HEK293 (cell line): ENCODE data around the gene ANXA4.

Experiments used
- BCL6B ChIP-seq: fragments of 450-650 bp; formaldehyde crosslinking; IDR thresholded peaks from 2 replicates; pipeline ENCODE4 v1.5.1; 2017; ENCODE audit warnings: missing biosample characterization, missing genetic modification characterization
- HIC1 ChIP-seq: fragments of 450-650 bp; formaldehyde crosslinking; IDR thresholded peaks from 2 replicates; pipeline ENCODE4 v1.5.1; 2016; ENCODE audit warnings: missing biosample characterization, missing genetic modification characterization
- KLF1 ChIP-seq: fragments of 450-650 bp; formaldehyde crosslinking; IDR thresholded peaks from 2 replicates; pipeline ENCODE4 v1.5.1; 2016; ENCODE audit warnings: missing biosample characterization, missing genetic modification characterization
- KLF16 ChIP-seq: fragments of 450-650 bp; formaldehyde crosslinking; IDR thresholded peaks from 2 replicates; pipeline ENCODE4 v1.5.1; 2017; ENCODE audit warnings: missing biosample characterization, missing genetic modification characterization
- KLF7 ChIP-seq: fragments of 450-650 bp; formaldehyde crosslinking; IDR thresholded peaks from 2 replicates; pipeline ENCODE4 v1.5.1; 2016; ENCODE audit warnings: missing biosample characterization, missing genetic modification characterization, borderline replicate concordance
- KLF8 ChIP-seq: fragments of 450-650 bp; formaldehyde crosslinking; IDR thresholded peaks from 2 replicates; pipeline ENCODE4 v1.5.1; 2016; ENCODE audit warnings: missing biosample characterization, missing genetic modification characterization
- PBX3 ChIP-seq: sonication (generic); formaldehyde crosslinking; IDR thresholded peaks from 2 replicates; pipeline ENCODE4 v1.8.1; 2022; ENCODE audit warnings: mild to moderate bottlenecking, moderate library complexity, missing genetic modification reagents
- PRDM10 ChIP-seq: fragments of 450-650 bp; formaldehyde crosslinking; IDR thresholded peaks from 2 replicates; pipeline ENCODE4 v1.5.1; 2016; ENCODE audit warnings: missing biosample characterization, missing genetic modification characterization
- SP2 ChIP-seq: fragments of 450-650 bp; formaldehyde crosslinking; IDR thresholded peaks from 2 replicates; pipeline ENCODE4 v1.5.1; 2016; ENCODE audit warnings: missing biosample characterization, missing genetic modification characterization
- YY1 ChIP-seq: fragments of 450-650 bp; formaldehyde crosslinking; IDR thresholded peaks from 2 replicates; pipeline ENCODE4 v1.5.1; 2018; ENCODE audit warnings: missing biosample characterization, missing genetic modification characterization
- ZBTB26 ChIP-seq: fragments of 450-650 bp; formaldehyde crosslinking; optimal IDR thresholded peaks from 2 replicates; pipeline ENCODE3; 2016; ENCODE audit warnings: missing biosample characterization, mild to moderate bottlenecking, missing genetic modification characterization
- ZEB2 ChIP-seq: fragments of 450-650 bp; formaldehyde crosslinking; IDR thresholded peaks from 2 replicates; pipeline ENCODE4 v1.5.1; 2016; ENCODE audit warnings: missing biosample characterization, missing genetic modification characterization
- ZFHX2 ChIP-seq: fragments of 450-650 bp; formaldehyde crosslinking; conservative IDR thresholded peaks from 2 replicates; pipeline ENCODE4 v1.5.1; 2016; ENCODE audit warnings: missing biosample characterization, missing genetic modification characterization
- ZFP37 ChIP-seq: fragments of 450-650 bp; formaldehyde crosslinking; IDR thresholded peaks from 2 replicates; pipeline ENCODE4 v1.5.1; 2016; ENCODE audit warnings: missing biosample characterization, missing genetic modification characterization
- ZNF138 ChIP-seq: fragments of 450-650 bp; formaldehyde crosslinking; IDR thresholded peaks from 2 replicates; pipeline ENCODE4 v1.5.1; 2016; ENCODE audit warnings: missing biosample characterization, missing genetic modification characterization, borderline replicate concordance
- ZNF223 ChIP-seq: fragments of 450-650 bp; formaldehyde crosslinking; IDR thresholded peaks from 2 replicates; pipeline ENCODE4 v1.5.1; 2016; ENCODE audit warnings: missing biosample characterization, missing genetic modification characterization
- ZNF26 ChIP-seq: fragments of 450-650 bp; formaldehyde crosslinking; IDR thresholded peaks from 2 replicates; pipeline ENCODE4 v1.5.1; 2016; ENCODE audit warnings: missing biosample characterization, missing genetic modification characterization
- ZNF335 ChIP-seq: fragments of 450-650 bp; formaldehyde crosslinking; conservative IDR thresholded peaks from 2 replicates; pipeline ENCODE4 v1.5.1; 2016; ENCODE audit warnings: missing biosample characterization, missing genetic modification characterization
- ZNF423 ChIP-seq: fragments of 450-650 bp; formaldehyde crosslinking; IDR thresholded peaks from 2 replicates; pipeline ENCODE4 v1.5.1; 2016; ENCODE audit warnings: missing biosample characterization, missing genetic modification characterization
- ZNF501 ChIP-seq: fragments of 450-650 bp; formaldehyde crosslinking; IDR thresholded peaks from 2 replicates; pipeline ENCODE4 v1.5.1; 2016; ENCODE audit warnings: missing biosample characterization, missing genetic modification characterization
- ZNF510 ChIP-seq: fragments of 450-650 bp; formaldehyde crosslinking; IDR thresholded peaks from 2 replicates; pipeline ENCODE4 v1.5.1; 2018; ENCODE audit warnings: mild to moderate bottlenecking, missing genetic modification characterization, missing biosample characterization; ENCODE audit not compliant: insufficient replicate concordance
- ZNF521 ChIP-seq: fragments of 450-650 bp; formaldehyde crosslinking; IDR thresholded peaks from 2 replicates; pipeline ENCODE4 v1.5.1; 2017; ENCODE audit warnings: missing biosample characterization, mild to moderate bottlenecking, missing genetic modification characterization
- ZNF558 ChIP-seq: fragments of 450-650 bp; formaldehyde crosslinking; IDR thresholded peaks from 2 replicates; pipeline ENCODE4 v1.5.1; 2016; ENCODE audit warnings: missing biosample characterization, missing genetic modification characterization
- ZNF629 ChIP-seq: fragments of 450-650 bp; formaldehyde crosslinking; IDR thresholded peaks from 2 replicates; pipeline ENCODE4 v1.5.1; 2017; ENCODE audit warnings: missing biosample characterization, missing genetic modification characterization
- ZNF704 ChIP-seq: fragments of 450-650 bp; formaldehyde crosslinking; IDR thresholded peaks from 2 replicates; pipeline ENCODE4 v1.5.1; 2016; ENCODE audit warnings: missing biosample characterization, missing genetic modification characterization
- ZSCAN30 ChIP-seq: fragments of 450-650 bp; IDR thresholded peaks from 2 replicates; pipeline ENCODE4 v1.5.1; 2018; ENCODE audit warnings: missing biosample characterization, mild to moderate bottlenecking, missing genetic modification characterization, moderate library complexity
- ZXDB ChIP-seq: fragments of 450-650 bp; formaldehyde crosslinking; IDR thresholded peaks from 2 replicates; pipeline ENCODE4 v1.5.1; 2016; ENCODE audit warnings: missing biosample characterization, missing genetic modification characterization

The ANXA4 gene

GRCh38 chr2:69829256-69830044 lies 87.5 kb downstream of the ANXA4 start, which contains the start of gene GMCL1 (continued):
- TF ChIP-seq BCL6B (tag by site-specific recombination) (no peak), ZSCAN30 (tag by site-specific recombination) (0 out of 2 replicates have a peak, but pooled peaks have one; percentile 17), ZFP37 (tag by site-specific recombination) (peak; percentile 34), PBX3 (CRISPR knock-in tag) (peak; percentile 29; the same call in 1 of the 2 replicates), ZNF423 (tag by site-specific recombination) (0 out of 2 replicates have a peak, but pooled peaks have one; percentile 13), ZNF335 (tag by site-specific recombination) (peak; percentile 91), ZNF26 (tag by site-specific recombination) (no peak), ZNF501 (peak; percentile 81), ZFHX2 (tag by site-specific recombination) (peak; percentile 68), ZNF704 (tag by site-specific recombination) (no peak), ZXDB (tag by site-specific recombination) (peak; percentile 39; the same call in 1 of the 2 replicates), ZNF223 (tag by site-specific recombination) (no peak), HIC1 (tag by site-specific recombination) (peak; percentile 78), ZNF138 (no peak), ZNF510 (no peak), KLF16 (tag by site-specific recombination) (peak; percentile 98), KLF7 (tag by site-specific recombination) (peak; percentile 58; the same call in 1 of the 2 replicates), ZNF558 (tag by site-specific recombination) (no peak), ZEB2 (peak; percentile 58), ZNF629 (peak; percentile 40; the same call in 1 of the 2 replicates), KLF8 (tag by site-specific recombination) (peak; percentile 84), PRDM10 (tag by site-specific recombination) (peak; percentile 77), ZBTB26 (tag by site-specific recombination) (peak; percentile 92), YY1 (tag by site-specific recombination) (no peak), ZNF521 (tag by site-specific recombination) (no peak), SP2 (peak; percentile 89), KLF1 (tag by site-specific recombination) (peak; percentile 67)
